ENCODE results near the gene ACAP2.

Gene ACAP2

DNA sequence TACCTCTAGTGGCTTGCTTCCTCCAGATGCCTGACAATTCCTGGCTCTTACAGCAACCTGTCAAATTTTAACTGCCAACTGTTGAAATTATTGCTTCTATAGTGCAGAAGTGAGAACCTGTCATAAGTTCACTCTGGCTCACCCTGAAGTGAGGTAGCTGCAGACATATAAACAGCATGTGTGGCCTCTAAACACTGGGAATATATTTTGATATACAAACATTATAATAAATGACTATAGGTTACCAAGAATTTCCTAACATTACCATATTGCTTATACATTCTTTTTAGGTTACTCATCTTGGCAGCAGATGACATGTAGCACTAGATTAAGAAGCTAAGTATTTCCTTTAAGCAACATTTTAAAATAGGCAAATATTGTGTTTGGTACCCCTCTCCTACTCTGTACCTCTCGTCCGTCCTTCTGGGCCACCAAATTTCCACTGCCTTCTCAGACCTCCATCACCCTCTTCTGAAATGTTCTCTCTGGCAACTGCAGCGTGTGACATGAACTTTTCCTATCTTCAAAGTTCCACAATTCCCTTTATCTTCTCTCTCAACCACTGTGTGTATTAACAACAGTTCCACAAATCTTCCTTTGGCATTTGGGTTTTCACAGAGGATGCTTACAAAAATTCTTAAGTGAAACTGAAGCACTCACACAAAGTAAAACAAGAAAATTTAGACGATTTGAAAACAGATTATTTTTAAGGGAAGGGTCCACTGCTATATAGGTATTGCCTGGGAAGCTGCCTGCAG lies 156.5 kb downstream of the ACAP2 start:
- DNase-seq: no peak

DNA sequence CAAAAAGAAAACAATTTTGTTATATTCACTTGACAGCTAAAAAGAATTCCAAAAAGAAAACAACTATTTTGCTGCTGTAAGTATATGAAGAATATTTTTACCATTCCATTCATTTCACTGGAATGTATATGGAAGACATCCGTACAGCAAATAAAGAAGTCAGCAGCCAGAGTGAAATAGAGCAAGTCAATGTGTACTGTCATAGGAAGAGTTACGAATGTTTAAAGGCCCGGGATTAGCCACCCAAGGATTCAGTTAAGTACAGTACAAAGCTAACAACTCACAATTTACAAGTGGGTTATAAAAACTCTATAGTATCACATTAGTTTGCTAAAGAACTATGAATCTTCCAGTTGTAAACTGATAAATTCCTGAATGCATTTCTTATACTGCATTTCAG lies 157.4 kb downstream of the ACAP2 start:
- no peak for DNase-seq

DNA sequence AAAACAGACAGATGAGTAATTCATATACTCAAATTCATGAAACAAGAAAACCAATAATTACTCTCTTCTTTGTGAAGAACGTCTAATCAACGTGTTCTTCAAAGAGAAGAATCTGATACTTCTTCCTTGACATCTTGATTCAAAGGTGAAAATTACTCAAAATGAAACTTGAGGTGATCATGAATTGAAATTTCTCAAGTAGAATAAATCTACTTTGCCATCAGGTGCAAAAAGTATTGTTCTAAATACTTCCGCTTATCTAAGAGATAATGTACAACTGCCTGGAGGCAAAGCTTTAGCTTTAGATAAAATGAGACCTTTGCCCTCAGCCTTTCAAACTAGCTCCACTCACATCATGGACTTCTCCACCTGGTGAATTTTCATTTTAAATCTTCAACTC lies 158.0 kb downstream of the ACAP2 start:
- DNase-seq: no peak

- no peak for DNase-seq
Measured at GRCh38 chr3:195282961-195283360, 159.9 kb downstream of the ACAP2 start.

DNA sequence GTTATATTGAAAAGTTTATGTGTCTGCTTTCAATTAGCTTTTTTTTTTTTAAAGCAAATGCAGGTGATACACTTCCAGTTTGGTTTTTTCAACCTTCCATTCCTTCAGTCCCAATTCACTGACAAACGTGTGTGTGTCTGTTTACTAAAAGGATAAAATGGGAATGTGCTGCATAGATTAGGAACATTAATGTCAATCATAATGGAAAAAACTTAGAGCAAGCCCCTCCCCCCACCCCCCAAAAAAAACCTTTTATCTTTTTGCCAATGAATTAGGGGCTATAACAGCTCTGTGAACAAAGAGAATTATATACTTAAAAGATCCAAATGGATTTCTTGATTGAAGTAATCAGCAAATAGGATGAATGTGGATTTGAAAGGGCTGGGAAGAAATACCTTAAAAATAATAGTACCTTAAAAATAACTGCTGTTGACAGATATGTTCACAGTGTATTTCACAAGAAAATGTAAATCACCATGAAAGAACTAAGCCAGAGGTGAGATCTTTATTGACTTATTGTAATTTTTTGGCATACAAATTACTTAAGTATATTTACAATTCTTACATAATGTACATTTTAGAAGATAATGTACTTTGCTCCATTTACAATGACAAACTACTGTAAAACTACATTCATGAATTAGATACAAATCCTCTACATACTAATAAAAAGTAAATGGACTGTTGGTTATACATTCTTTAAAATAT lies 168.4 kb downstream of the ACAP2 start:
- DNase-seq: no peak

DNA sequence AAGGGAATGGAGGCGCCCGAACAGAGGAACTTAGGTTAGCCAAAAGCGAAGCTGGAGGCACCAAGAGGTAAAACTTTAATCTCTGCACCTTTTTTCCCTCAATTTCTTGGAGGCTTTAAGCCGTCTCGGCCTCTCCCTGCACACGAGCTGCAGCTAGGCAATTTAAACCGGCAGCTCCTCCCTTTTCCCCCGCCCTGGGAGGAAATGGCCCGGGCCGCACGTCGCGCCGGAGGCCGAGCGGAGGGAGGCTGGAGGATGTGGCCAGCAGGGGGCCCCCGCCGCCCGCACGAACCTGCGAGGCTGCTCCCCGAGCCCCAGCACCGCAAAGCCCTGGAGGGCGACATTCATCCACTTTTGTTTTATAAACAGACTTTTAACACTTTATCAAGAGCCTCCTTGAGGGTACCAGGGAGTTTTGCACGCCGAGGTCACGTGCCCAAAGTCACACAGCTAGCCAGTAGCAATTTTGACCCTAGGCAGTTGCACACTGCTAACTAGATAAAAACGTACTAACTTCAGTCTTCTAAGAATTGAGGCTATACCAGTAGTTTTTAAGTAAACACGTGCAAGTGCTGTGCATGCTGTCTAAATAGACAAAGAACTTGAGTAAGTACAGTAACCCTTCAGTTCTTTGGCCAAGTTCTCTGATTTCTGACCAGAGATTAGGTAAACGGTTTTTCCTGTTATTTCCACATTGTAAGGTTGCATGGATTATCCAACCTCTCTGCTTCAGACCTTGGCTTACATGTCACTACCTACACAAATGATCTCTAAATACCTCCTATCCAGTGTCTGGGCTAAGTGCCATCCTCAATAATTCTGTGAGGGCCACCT lies 171.2 kb downstream of the ACAP2 start:
- DNase-seq: peak; percentile 94

DNA sequence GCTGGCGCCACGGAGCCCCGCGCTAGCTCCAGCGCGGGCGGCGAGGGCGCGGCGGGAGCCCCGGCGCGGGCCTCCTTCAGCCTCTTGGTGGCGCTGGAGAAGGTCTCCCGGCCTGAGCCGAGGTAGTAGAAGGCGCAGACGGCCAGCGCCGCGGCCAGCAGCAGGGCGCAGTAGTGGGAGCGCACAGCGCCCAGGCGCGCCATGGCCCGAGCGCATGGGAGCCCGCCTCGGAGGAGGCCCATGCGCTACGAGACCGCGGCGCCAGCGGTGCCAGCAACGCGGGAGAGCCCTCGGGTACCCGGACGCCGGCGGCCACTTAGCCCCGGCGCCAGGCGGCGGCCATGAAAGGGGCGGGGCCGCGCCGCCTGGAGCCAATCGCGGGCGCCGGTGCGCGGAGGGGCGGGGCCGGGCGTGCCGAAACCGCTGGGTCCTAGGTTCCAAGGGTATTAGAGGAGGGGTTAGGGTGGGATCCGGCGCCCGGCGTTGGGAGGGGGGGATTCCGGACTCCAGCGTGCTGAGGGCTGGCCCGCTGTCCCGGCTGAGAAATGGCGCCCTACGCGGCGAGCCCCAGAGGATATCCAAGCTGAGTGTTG lies 171.9 kb downstream of the ACAP2 start, which contains the start of gene XXYLT1:
TSS of gene XXYLT1 (minus strand) at position 343 of the 593 bp plus-strand sequence. CDS start at position 242, 101 bp downstream.
- peak; percentile 92 for DNase-seq

DNA sequence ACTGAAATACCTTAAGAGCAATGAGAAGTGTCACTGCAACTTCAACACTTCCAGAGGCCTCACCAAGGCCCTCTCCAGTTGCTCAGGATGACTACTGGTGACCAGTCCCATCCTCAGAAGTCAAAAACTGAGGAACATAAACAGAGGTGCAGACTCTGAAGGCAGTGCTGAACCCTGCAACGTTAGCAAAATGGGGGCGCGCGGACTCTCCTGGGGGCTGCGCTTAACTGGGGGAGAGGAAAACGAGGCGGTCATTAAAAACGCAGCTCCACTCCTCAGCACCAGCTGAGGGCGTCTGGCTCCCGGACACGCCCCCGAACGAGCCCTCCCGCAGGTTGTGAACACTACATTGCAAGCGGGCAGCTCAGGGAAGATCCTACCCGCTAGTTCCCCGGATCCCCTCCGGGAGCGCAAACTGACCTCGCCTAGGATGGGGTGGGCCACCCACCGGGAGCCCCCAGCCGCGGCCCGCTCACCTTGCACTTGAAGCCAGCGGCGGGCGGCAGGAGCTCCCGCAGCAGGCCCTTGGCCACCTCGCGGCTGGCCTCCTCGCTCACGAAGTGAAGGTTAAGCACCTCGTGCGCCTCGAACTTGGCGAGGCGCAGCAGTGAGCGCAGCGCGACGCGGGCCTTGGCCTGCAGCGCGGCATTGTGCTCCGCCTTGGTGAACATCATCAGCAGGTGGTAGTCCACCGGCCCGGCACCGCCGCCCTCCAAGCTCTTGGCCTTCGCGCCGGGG lies 172.6 kb downstream of the ACAP2 start:
- DNase-seq: peak; percentile 77

DNA sequence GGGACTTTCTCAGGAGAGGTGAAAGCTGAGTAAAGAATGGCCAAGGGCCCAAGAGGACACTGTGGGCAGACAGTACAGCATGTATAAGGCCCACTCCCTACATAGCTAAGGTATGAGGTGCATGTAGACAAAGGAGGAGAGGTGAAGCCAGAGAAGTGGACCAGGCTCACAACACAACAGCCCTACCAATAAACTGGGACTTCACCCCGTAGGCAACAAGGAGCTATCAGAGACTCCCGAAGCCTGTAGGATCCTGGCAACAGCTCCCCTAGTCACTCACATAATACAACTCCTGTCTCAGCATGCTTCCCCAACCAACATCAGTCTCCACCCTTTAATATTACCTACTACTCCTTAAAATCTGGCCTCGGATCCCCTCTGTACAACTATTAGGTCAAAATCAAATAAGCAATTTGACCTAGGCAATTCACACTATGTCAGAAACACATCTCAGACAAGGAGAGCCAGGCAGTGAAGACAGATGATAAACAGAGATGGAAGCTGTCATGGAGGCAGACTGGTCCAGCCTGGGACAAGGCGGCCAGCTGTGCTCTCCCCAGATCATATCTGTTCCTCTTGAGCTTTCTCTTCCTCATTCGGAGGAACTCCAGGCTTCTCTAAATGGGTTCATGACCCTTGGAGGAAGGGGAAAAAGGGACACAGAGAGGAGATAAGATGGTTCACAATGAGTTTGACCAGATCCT lies 173.3 kb downstream of the ACAP2 start:
- DNase-seq: peak; percentile 55

- DNase-seq: peak; percentile 61
Measured at GRCh38 chr3:195268576-195269309, 174.1 kb downstream of the ACAP2 start.

DNA sequence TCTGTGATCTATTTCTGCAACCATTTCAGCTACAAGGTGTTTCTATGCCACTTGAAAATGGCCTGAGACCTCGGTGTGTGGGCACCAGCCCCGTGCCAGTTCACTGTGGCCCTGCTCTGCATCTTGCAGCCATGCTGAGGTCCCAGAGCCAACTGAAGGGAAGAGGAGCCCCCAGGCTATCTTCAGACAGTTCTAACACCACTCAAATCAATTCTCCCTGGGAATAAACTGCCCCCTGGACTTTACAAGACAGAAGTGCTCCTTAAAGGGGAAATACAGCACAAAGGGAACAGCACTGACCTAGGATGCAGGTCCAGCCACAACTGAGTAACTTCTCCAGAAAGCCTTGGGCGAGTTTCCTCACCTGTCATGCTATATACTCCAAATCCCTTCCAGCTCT lies 175.7 kb downstream of the ACAP2 start:
- DNase-seq: no peak

DNA sequence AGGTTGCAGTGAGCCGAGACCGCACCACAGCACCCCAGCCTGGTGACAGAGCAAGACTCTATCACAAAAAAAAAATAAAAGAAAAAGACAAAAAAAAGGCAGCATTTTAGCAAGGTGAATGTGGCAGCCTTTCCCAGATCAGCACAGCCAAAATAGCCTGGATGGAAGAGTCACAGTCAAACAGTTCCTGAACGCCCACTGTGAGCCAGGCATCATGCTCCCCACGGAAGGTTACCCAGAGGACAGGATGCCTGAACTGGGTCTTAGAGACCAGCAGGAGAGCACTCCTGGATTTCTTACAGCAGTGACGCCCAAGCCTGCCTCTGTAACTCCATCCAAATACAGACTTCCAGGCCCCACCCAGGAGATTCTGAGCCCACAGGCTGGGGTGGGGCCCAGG lies 176.4 kb downstream of the ACAP2 start:
- no peak for DNase-seq

DNA sequence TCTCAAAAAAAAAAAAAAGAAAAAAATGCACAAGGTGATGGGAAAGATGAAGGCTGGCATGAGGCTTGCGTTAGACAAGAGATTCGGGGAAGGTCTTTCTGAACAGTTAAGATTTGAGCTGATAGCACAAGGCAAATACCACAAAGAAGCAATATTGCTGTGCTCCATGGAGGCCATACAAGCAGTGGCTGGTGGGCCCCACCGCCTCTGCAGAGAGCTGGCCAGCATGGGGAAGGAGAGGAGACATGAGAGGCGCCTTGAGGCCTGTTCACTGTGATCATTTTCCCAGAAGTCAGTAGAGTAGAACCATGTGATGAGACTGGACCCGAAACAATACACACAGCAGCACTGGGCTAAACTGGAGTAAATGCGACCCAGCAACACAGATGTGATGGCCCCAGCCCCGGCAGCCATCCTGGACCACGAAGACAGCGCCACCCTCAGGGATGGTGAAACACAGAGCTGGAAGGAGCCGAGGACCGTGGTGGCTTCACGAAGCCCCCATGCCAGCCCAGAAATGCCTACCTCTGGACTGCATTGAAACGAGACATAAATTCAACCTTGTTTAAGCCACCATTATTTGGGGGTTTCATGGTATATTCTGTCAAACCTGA lies 177.3 kb downstream of the ACAP2 start:
- DNase-seq: no peak

- DNase-seq: peak; percentile 82
Measured at GRCh38 chr3:195263925-195264600, 178.8 kb downstream of the ACAP2 start.

DNA sequence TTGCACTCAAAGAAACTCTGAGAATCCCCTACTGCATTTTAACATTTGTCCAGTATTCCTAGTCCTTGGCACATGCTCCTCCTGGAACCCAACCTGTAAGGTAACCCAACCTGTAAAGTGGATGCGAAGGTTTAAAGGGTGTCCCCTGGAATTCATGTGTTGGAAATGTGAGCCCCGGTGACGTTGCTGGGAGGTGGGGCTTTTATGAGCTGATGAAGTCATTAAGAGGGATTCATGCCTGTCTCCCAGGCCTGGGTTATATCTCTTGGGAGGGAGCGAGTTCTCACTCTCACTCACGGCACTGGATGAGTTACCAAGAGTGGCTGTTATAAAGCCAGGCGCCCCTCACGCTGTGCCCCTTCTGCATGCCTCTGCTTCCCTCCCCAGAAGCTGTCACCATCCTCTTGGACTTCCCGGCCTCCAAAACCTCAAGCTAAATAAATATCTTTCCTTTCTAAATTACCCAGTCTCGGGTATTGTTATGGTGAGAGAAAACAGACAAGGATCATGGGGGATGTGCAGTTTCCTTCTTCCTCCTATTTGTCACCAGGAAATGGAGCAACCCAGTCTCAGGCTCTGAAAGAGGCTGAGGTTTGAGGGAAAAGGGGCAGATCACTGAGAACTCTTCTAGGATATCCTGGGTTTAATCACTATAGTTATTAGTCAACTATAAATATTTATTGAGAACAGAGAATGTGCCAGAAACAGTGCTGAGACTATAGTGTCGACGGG lies 179.5 kb downstream of the ACAP2 start:
- DNase-seq: no peak

- DNase-seq: no peak
Measured at GRCh38 chr3:195261925-195262324, 180.9 kb downstream of the ACAP2 start.

GRCh38 chr3:195260280-195260905 lies 182.4 kb downstream of the ACAP2 start:
- peak; percentile 73 for DNase-seq

GRCh38 chr3:195259475-195260279 lies 183.1 kb downstream of the ACAP2 start:
- DNase-seq: peak; percentile 95
